HL-60 (cell line): ENCODE data around the gene TMEM247.

Experiments used
- DNase-seq, 2 experiments: peaks; one replicate each; pipeline ENCODE4 v3.0.0-alpha.2; 2010 to 2020; ENCODE audit warnings: low read depth in 1 of 2, low spot score in 1 of 2
- H3K27ac ChIP-seq: fragments of 250-450 bp; sonication (Bioruptor Pico); replicated peaks from 2 replicates; pipeline ENCODE4 v1.5.1; 2020; ENCODE audit warnings: mild to moderate bottlenecking, moderate library complexity
- H3K27me3 ChIP-seq: fragments of 250-450 bp; sonication (Bioruptor Pico); 2 replicates; pipeline ENCODE4 v1.5.1; 2021; ENCODE audit warnings: mild to moderate bottlenecking, moderate library complexity; ENCODE audit not compliant: insufficient read depth, poor library complexity, severe bottlenecking
- H3K4me3 ChIP-seq: replicated peaks from 2 replicates; pipeline ENCODE4 v1.5.1; 2011; ENCODE audit warnings: mild to moderate bottlenecking, control low read depth, low read length; ENCODE audit not compliant: insufficient read depth
- GABPA ChIP-seq: IDR thresholded peaks from 2 replicates; pipeline ENCODE4 v1.6.1; 2012; ENCODE audit warnings: low read depth
- POLR2AphosphoS5 ChIP-seq: IDR thresholded peaks from 2 replicates; pipeline ENCODE4 v1.6.1; 2012; ENCODE audit warnings: low read depth
- REST ChIP-seq: IDR thresholded peaks from 2 replicates; pipeline ENCODE4 v1.6.1; 2012; ENCODE audit warnings: low read depth; ENCODE audit not compliant: insufficient replicate concordance
- SPI1 ChIP-seq: IDR thresholded peaks from 2 replicates; pipeline ENCODE4 v1.6.1; 2012; ENCODE audit warnings: low read depth, mild to moderate bottlenecking, borderline replicate concordance
- TF ChIP-seq, protein P1 (sequence below): IDR thresholded peaks from one replicate; pipeline ENCODE4 v1.5.1; 2011; ENCODE audit warnings: low read length, control low read depth, inconsistent platforms; ENCODE audit not compliant: insufficient read depth

Gene TMEM247

GRCh38 chr2:46436800-46437199, 42.6 kb upstream of the TMEM247 start:
- Histone ChIP-seq H3K27me3 (no peaks in the 10 kb centered on the region), H3K27ac (no peak overlapping the region), H3K4me3 (no peak overlapping the region)
- no peak for DNase-seq
- no peak for TF ChIP-seq GABPA
- TF ChIP-seq REST: no peak
- TF ChIP-seq POLR2AphosphoS5: no peak

DNA sequence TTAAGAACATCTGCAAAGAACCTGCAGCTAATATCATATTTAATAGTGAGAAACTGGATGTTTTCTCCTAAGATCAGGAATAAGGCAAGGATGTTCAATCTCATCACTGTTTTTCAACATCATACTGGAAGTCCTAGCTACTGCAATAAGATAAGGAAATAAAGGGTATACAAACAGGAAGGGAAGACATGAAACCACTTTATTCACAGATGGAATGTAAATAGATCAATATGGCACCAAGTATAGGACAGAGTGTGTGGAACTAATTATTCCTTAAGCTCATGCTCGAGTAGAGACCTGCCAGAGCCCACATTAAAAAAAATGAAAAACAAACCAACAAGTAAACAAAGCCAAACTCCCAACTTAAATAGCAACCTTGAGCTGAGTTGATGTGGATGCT, 41.3 kb upstream of the TMEM247 start:
- no peaks in the 10 kb centered on the region for H3K27me3 ChIP-seq
- H3K4me3 ChIP-seq: no peak overlapping the region
- H3K27ac ChIP-seq: peak overlapping the region; percentile 66
- TF ChIP-seq REST: no peak
- TF ChIP-seq, protein P1, sequence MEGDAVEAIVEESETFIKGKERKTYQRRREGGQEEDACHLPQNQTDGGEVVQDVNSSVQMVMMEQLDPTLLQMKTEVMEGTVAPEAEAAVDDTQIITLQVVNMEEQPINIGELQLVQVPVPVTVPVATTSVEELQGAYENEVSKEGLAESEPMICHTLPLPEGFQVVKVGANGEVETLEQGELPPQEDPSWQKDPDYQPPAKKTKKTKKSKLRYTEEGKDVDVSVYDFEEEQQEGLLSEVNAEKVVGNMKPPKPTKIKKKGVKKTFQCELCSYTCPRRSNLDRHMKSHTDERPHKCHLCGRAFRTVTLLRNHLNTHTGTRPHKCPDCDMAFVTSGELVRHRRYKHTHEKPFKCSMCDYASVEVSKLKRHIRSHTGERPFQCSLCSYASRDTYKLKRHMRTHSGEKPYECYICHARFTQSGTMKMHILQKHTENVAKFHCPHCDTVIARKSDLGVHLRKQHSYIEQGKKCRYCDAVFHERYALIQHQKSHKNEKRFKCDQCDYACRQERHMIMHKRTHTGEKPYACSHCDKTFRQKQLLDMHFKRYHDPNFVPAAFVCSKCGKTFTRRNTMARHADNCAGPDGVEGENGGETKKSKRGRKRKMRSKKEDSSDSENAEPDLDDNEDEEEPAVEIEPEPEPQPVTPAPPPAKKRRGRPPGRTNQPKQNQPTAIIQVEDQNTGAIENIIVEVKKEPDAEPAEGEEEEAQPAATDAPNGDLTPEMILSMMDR: no peak
- TF ChIP-seq SPI1: no peak
- TF ChIP-seq POLR2AphosphoS5: no peak
- TF ChIP-seq GABPA: no peak
- no peak for DNase-seq

GRCh38 chr2:46438794-46439193, 40.6 kb upstream of the TMEM247 start:
- H3K27ac ChIP-seq: peak overlapping the region; percentile 66
- no peak overlapping the region for H3K4me3 ChIP-seq
- DNase-seq: peak in 1 of 2 experiments; percentile 58
- no peaks in the 10 kb centered on the region for H3K27me3 ChIP-seq
- no peak for TF ChIP-seq GABPA
- no peak for TF ChIP-seq REST
- TF ChIP-seq POLR2AphosphoS5: no peak
- TF ChIP-seq SPI1: no peak
- TF ChIP-seq, protein P1: no peak

- no peak for TF ChIP-seq GABPA
- TF ChIP-seq POLR2AphosphoS5: peak; percentile 22; the same call in 1 of the 2 replicates
- peak in 1 of 2 experiments; percentile 44 for DNase-seq
- H3K4me3 ChIP-seq: no peak overlapping the region
- no peaks in the 10 kb centered on the region for H3K27me3 ChIP-seq
- H3K27ac ChIP-seq: peak overlapping the region; percentile 66
Observed at GRCh38 chr2:46439582-46439981, 39.8 kb upstream of the TMEM247 start.
